Neutrophil (primary cell): ENCODE data around the gene TTC33.
"Not testable (repeated sequence)": the region's sequence is repeated elsewhere in the genome, so short reads cannot be mapped to it uniquely, and the experiment has no call there.

Experiments
- H3K27ac ChIP-seq: fragments of 200-600 bp; sonication (generic); 2 replicates; pipeline ENCODE4 v1.5.1; 2016; ENCODE audit warnings: mild to moderate bottlenecking, moderate library complexity
- H3K27me3 ChIP-seq: fragments of 200-600 bp; sonication (generic); 2 replicates; pipeline ENCODE4 v1.6.0; 2016; ENCODE audit warnings: mild to moderate bottlenecking
- H3K36me3 ChIP-seq: fragments of 200-600 bp; sonication (generic); 2 replicates; pipeline ENCODE4 v1.5.1; 2017
- H3K4me1 ChIP-seq, 2 experiments: fragments of 200-600 bp in 1 of 2; sonication (generic) in 1 of 2; 1 replicate in 1 of 2; 2 replicates in 1 of 2; pipeline versions ENCODE4 v1.5.1 to v1.6.1; 2013 to 2016; ENCODE audit warnings: low read depth in 1 of 2, low read length in 1 of 2, mild to moderate bottlenecking in 1 of 2, moderate library complexity in 1 of 2; ENCODE audit not compliant: control insufficient read depth in 1 of 2, insufficient read depth in 1 of 2
- H3K4me3 ChIP-seq, 2 experiments: fragments of 200-600 bp in 1 of 2; sonication (generic) in 1 of 2; 1 replicate in 1 of 2; 2 replicates in 1 of 2; pipeline ENCODE4 v1.5.1; 2013 to 2016; ENCODE audit warnings: low read depth in 1 of 2, low read length in 1 of 2, mild to moderate bottlenecking in 1 of 2, moderate library complexity in 1 of 2
- H3K9me3 ChIP-seq: fragments of 200-600 bp; sonication (generic); 2 replicates; pipeline ENCODE4 v1.5.1; 2016
- TF ChIP-seq, protein P1 (sequence below): fragments of 200-600 bp; sonication (generic); IDR thresholded peaks from 2 replicates; pipeline ENCODE4 v1.5.1; 2016; ENCODE audit warnings: antibody characterized with exemption

Gene TTC33

DNA sequence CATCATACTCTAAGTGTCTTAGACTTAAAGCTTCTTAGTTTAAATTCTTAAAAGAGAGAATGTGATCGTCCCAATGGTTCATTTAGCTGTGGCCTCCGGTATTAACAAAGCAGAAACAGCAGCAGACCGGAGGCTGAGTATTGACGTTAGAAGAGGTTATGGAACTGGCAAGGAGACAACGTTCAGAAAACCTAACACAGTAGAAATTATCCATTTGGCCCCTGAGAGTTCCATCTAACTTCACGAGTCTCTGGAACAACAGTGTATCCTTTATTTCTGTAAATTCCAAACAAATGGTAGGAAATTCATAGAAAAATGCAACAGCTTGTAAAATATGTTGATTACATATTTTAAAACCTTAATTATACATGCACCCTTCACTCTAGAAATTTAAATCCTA lies 183.4 kb downstream of the TTC33 start:
- TF ChIP-seq, protein P1, sequence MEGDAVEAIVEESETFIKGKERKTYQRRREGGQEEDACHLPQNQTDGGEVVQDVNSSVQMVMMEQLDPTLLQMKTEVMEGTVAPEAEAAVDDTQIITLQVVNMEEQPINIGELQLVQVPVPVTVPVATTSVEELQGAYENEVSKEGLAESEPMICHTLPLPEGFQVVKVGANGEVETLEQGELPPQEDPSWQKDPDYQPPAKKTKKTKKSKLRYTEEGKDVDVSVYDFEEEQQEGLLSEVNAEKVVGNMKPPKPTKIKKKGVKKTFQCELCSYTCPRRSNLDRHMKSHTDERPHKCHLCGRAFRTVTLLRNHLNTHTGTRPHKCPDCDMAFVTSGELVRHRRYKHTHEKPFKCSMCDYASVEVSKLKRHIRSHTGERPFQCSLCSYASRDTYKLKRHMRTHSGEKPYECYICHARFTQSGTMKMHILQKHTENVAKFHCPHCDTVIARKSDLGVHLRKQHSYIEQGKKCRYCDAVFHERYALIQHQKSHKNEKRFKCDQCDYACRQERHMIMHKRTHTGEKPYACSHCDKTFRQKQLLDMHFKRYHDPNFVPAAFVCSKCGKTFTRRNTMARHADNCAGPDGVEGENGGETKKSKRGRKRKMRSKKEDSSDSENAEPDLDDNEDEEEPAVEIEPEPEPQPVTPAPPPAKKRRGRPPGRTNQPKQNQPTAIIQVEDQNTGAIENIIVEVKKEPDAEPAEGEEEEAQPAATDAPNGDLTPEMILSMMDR: no peak
- H3K27me3 ChIP-seq: no peaks in the 10 kb centered on the region
- H3K4me1 ChIP-seq: peaks cover 0 to 6% of the 10 kb centered on the region in 2 experiments
- H3K36me3 ChIP-seq: no peaks in the 10 kb centered on the region
- H3K9me3 ChIP-seq: no peaks in the 10 kb centered on the region
- H3K27ac ChIP-seq: no peak overlapping the region
- no peak overlapping the region for H3K4me3 ChIP-seq

DNA sequence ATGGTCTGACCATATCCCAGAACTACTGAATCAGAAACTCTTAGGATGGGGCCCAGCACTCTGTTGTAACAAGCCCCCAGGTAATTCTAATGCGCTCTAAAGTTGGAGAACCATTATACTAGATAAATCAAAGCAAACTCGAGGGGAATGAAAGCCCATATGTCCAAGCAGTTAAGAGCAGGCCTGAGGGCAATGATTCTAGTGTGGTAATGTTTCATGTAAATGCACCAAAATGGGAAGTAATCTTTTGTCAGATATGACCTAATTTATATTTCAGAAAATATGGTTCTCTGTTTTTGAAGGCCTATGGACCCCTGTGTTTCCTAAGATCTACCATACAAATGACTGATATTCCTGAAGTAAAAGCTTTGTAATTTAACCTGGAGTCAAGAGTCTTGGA lies 184.0 kb downstream of the TTC33 start:
- Histone ChIP-seq H3K9me3 (no peaks in the 10 kb centered on the region), H3K4me3 (no peak overlapping the region), H3K27ac (peak overlapping the region; percentile 5), H3K36me3 (no peaks in the 10 kb centered on the region), H3K27me3 (no peaks in the 10 kb centered on the region), H3K4me1 (peaks cover 0 to 6% of the 10 kb centered on the region in 2 experiments)
- TF ChIP-seq, protein P1: no peak

DNA sequence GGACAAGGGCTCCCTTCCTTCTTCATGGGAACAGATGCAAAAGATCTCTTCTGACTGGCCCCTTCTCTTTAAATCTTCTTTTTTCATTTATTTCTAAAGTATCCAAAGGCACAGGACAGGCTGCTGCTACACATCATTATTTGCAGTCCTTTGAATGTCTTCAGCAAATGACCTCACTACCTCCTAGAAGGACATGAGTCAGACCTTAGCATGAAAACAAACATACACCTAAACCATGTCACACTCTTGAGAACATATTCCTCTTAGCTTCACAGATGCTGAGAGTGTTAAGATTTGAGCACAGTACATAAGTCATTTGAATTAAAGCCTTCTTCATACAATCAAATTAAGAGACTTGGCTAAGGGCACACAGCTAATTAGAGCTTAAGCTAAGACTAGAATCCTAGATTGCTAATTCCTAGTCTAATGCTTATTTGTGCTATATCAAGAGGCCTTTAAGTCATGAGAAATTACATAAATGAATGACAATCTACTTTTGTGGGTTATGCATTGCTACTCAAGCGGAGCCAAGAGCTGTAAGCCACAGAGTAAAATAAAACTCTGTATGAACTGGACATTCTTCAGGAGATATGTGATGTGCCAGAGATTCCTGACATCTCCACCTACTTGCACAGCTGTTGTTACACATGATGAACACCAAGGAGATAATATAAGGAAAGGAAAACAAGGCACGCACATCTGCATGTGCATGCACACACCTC lies 185.2 kb downstream of the TTC33 start:
- Histone ChIP-seq H3K4me1 (peaks cover 0 to 6% of the 10 kb centered on the region in 2 experiments), H3K36me3 (no peaks in the 10 kb centered on the region), H3K9me3 (no peaks in the 10 kb centered on the region), H3K27ac (no peak overlapping the region), H3K27me3 (no peaks in the 10 kb centered on the region), H3K4me3 (no peak overlapping the region)
- TF ChIP-seq, protein P1: no peak

DNA sequence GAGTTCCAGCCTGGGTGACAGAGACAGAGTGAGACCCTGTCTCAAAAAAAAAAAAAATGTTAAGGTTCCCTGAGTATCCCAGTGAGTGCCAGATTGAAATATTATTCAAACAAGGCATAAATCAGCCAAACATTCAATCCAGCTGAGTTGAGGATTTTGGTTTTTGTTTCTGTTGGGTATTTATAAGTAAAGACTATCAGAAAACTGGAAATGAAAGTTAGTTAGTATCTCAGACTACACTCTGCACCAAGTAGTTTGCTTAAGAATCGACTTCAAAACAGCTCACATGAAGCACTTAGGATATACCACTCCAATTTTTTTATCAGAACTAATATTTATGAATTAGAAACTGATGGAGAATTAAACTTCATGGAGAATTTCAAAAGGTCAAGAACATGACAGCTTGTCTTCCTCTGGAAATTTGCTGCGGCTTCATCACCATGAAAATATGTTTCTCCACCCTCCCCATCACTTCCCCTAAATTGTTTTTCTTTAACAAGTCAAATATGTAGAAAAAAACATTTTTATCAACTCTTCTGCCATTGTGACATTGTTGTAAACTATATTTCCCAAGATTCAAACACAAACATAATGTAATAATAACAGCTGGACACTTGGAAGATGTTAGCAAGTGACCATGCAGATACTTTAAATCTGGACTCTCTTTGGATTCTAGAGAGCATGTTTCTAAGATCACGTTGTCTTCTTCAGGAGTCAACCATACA lies 186.1 kb downstream of the TTC33 start:
- Histone ChIP-seq H3K4me1 (peaks cover 0 to 6% of the 10 kb centered on the region in 2 experiments), H3K27me3 (no peaks in the 10 kb centered on the region), H3K9me3 (no peaks in the 10 kb centered on the region), H3K36me3 (no peaks in the 10 kb centered on the region), H3K4me3 (no peak overlapping the region), H3K27ac (no peak overlapping the region)
- TF ChIP-seq, protein P1: no peak

DNA sequence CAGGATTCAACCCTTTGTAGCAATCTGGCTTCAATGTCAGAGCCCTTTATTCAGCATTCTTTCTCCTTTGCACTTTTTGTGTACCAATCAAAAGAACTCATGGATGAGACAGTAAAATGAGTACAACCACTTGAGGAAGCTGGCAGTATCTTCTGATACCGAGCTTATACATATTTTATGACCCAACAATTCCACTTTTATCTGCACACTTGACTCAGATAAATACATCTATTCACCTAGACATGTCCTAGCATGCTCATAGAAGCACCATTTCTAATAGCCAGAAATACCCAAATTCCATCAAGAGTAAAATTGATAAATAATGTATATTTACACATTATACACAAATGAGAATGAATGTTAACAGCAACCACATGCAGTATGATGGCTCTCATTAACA lies 187.2 kb downstream of the TTC33 start:
- TF ChIP-seq, protein P1: no peak

DNA sequence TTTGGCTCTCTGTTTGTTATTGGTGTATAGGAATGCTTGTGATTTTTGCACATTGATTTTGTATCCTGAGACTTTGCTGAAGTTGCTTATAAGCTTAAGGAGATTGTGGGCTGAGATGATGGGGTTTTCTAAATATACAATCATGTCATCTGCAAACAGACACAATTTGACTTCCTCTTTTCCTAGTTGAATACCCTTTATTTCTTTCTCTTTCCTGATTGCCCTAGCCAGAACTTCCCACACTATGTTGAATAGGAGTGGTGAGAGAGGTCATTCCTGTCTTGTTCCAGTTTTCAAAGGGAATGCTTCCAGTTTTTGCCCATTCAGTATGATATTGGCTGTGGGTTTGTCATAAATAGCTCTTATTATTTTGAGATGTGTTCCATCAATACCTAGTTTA lies 192.6 kb downstream of the TTC33 start:
- not testable (repeated sequence) for H3K4me3 ChIP-seq, H3K9me3 ChIP-seq, H3K36me3 ChIP-seq, H3K4me1 ChIP-seq, H3K27me3 ChIP-seq, H3K27ac ChIP-seq

More for the DNA sequence above, 187.2 kb downstream of the TTC33 start:
- no peaks in the 10 kb centered on the region for H3K36me3 ChIP-seq
- H3K27me3 ChIP-seq: no peaks in the 10 kb centered on the region
- no peak overlapping the region for H3K4me3 ChIP-seq
- H3K27ac ChIP-seq: no peak overlapping the region
- H3K9me3 ChIP-seq: no peaks in the 10 kb centered on the region
- peaks cover 0 to 6% of the 10 kb centered on the region in 2 experiments for H3K4me1 ChIP-seq
